IPS-20b (cell line): ENCODE data around the gene USP17L10.
"Not testable (repeated sequence)": the region's sequence is repeated elsewhere in the genome, so short reads cannot be mapped to it uniquely, and the experiment has no call there.

Experiments
- H3K27ac ChIP-seq: one replicate; pipeline ENCODE4 v1.5.1; 2013; ENCODE audit warnings: low read length
- H3K27me3 ChIP-seq: 2 replicates; pipeline ENCODE4 v1.6.1; 2013; ENCODE audit warnings: mild to moderate bottlenecking, low read length, inconsistent platforms; ENCODE audit not compliant: insufficient read depth
- H3K36me3 ChIP-seq: 2 replicates; pipeline ENCODE4 v1.6.1; 2013; ENCODE audit warnings: low read depth, mild to moderate bottlenecking, inconsistent platforms, low read length, moderate library complexity; ENCODE audit not compliant: insufficient read depth
- H3K4me1 ChIP-seq: 2 replicates; pipeline ENCODE4 v1.6.1; 2013; ENCODE audit warnings: mild to moderate bottlenecking, control low read depth, inconsistent platforms, low read length, moderate library complexity; ENCODE audit not compliant: insufficient read depth
- H3K4me3 ChIP-seq: 2 replicates; pipeline ENCODE4 v1.5.1; 2013; ENCODE audit warnings: mild to moderate bottlenecking, low read length, inconsistent platforms
- H3K9ac ChIP-seq: 2 replicates; pipeline ENCODE4 v1.6.1; 2013; ENCODE audit warnings: low read depth, mild to moderate bottlenecking, inconsistent platforms, low read length, moderate library complexity
- H3K9me3 ChIP-seq: 2 replicates; pipeline ENCODE4 v1.6.1; 2013; ENCODE audit warnings: mild to moderate bottlenecking, low read depth, low read length, inconsistent platforms; ENCODE audit not compliant: insufficient read depth

Gene USP17L10, protein sequence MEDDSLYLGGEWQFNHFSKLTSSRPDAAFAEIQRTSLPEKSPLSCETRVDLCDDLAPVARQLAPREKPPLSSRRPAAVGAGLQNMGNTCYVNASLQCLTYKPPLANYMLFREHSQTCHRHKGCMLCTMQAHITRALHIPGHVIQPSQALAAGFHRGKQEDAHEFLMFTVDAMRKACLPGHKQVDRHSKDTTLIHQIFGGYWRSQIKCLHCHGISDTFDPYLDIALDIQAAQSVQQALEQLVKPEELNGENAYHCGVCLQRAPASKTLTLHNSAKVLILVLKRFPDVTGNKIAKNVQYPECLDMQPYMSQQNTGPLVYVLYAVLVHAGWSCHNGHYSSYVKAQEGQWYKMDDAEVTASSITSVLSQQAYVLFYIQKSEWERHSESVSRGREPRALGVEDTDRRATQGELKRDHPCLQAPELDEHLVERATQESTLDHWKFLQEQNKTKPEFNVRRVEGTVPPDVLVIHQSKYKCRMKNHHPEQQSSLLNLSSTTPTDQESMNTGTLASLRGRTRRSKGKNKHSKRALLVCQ

GRCh38 chr4:9210357-9210756, at the start of gene USP17L10:
Gene USP17L10, plus strand, starts transcription at chr4:9210657. Its CDS starts 0 bp downstream, at chr4:9210657.
- not testable (repeated sequence) for H3K4me1 ChIP-seq, H3K27me3 ChIP-seq, H3K9me3 ChIP-seq, H3K27ac ChIP-seq, H3K4me3 ChIP-seq, H3K36me3 ChIP-seq, H3K9ac ChIP-seq

DNA sequence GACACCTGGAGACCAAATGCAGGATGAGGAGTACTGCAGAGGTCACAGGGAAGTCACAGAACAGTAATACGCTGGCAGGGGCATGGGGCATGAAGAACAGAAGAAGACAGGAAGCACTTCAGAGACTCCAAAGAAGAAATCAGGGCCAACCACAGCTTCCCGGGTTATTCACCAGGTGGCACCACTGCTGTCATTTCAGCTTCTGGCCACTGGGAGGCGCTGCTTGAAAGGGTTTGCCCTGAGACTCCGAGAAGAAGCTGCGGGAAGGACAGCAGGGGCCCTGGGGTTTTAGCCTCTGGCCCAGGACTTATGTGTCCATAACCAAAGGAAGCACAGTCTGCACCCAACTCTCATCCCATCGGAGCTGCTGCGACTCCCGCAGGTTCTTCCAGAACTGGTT, 44.5 kb upstream of the USP17L10 start:
- H3K27ac ChIP-seq, H3K36me3 ChIP-seq, H3K4me1 ChIP-seq, H3K9ac ChIP-seq, H3K9me3 ChIP-seq, H3K27me3 ChIP-seq, H3K4me3 ChIP-seq: not testable (repeated sequence)

- H3K27me3 ChIP-seq, H3K27ac ChIP-seq, H3K9me3 ChIP-seq, H3K4me3 ChIP-seq, H3K9ac ChIP-seq, H3K4me1 ChIP-seq, H3K36me3 ChIP-seq: not testable (repeated sequence)
These were observed 40.5 kb upstream of the USP17L10 start, which contains the start of gene FAM90A26 for GRCh38 chr4:9169791-9170459. Gene FAM90A26, plus strand, starts transcription at chr4:9170409. Its CDS starts 2,764 bp downstream, at chr4:9173173.

GRCh38 chr4:9214701-9215100, 4.2 kb downstream of the USP17L10 start:
- H3K4me3 ChIP-seq, H3K27ac ChIP-seq, H3K36me3 ChIP-seq, H3K4me1 ChIP-seq, H3K27me3 ChIP-seq, H3K9ac ChIP-seq, H3K9me3 ChIP-seq: not testable (repeated sequence)

DNA sequence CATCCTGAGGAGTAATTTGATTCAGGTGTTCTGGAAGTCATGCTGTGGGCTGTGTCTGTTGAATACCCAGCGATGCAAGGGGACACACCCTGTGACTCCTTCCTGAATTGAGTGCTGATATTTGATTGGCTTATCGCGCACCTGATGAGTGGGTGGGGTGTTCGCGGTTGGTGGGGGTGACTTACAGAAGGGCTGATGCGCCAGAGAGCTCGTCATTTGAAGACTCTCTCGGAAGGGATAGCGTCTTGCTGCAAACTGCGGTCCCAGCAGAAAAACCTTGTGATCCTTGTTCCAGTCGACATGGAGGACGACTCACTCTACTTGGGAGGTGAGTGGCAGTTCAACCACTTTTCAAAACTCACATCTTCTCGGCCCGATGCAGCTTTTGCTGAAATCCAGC, 4.6 kb downstream of the USP17L10 start, which contains the start of gene USP17L11:
Gene USP17L11, plus strand, starts transcription at position 301 of the 400 bp plus-strand sequence. Its CDS starts 0 bp downstream, at position 301.
- H3K4me3 ChIP-seq, H3K9me3 ChIP-seq, H3K4me1 ChIP-seq, H3K36me3 ChIP-seq, H3K27me3 ChIP-seq, H3K9ac ChIP-seq, H3K27ac ChIP-seq: not testable (repeated sequence)

DNA sequence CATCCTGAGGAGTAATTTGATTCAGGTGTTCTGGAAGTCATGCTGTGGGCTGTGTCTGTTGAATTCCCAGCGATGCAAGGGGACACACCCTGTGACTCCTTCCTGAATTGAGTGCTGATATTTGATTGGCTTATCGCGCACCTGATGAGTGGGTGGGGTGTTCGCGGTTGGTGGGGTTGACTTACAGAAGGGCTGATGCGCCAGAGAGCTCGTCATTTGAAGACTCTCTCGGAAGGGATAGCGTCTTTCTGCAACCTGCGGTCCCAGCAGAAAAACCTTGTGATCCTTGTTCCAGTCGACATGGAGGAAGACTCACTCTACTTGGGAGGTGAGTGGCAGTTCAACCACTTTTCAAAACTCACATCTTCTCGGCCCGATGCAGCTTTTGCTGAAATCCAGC, 9.4 kb downstream of the USP17L10 start, which contains the start of gene USP17L12:
Gene USP17L12, plus strand, starts transcription at position 301 of the 400 bp plus-strand sequence. Its CDS starts 0 bp downstream, at position 301.
- H3K36me3 ChIP-seq, H3K4me1 ChIP-seq, H3K9me3 ChIP-seq, H3K4me3 ChIP-seq, H3K9ac ChIP-seq, H3K27ac ChIP-seq, H3K27me3 ChIP-seq: not testable (repeated sequence)

- H3K27me3 ChIP-seq: not testable (repeated sequence)
These were observed 14.1 kb downstream of the USP17L10 start, which contains the start of gene USP17L13 for GRCh38 chr4:9224596-9224995. Gene USP17L13, plus strand, starts transcription at chr4:9224896. Its CDS starts 0 bp downstream, at chr4:9224896.

GRCh38 chr4:9230249-9230648, 19.8 kb downstream of the USP17L10 start:
- not testable (repeated sequence) for H3K9me3 ChIP-seq, H3K27ac ChIP-seq, H3K9ac ChIP-seq, H3K27me3 ChIP-seq, H3K4me1 ChIP-seq, H3K36me3 ChIP-seq, H3K4me3 ChIP-seq

More at GRCh38 chr4:9224596-9224995, 14.1 kb downstream of the USP17L10 start, which contains the start of gene USP17L13:
- H3K4me3 ChIP-seq, H3K4me1 ChIP-seq, H3K27ac ChIP-seq, H3K36me3 ChIP-seq, H3K9ac ChIP-seq, H3K9me3 ChIP-seq: not testable (repeated sequence)

DNA sequence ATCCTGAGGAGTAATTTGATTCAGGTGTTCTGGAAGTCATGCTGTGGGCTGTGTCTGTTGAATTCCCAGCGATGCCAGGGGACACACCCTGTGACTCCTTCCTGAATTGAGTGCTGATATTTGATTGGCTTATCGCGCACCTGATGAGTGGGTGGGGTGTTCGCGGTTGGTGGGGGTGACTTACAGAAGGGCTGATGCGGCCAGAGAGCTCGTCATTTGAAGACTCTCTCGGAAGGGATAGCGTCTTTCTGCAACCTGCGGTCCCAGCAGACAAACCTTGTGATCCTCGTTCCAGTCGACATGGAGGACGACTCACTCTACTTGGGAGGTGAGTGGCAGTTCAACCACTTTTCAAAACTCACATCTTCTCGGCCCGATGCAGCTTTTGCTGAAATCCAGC, 23.6 kb downstream of the USP17L10 start, which contains the start of gene USP17L15:
Gene USP17L15, plus strand, starts transcription at position 301 of the 400 bp plus-strand sequence. Its CDS starts 0 bp downstream, at position 301.
- H3K9ac ChIP-seq, H3K27me3 ChIP-seq, H3K4me1 ChIP-seq, H3K27ac ChIP-seq, H3K4me3 ChIP-seq, H3K36me3 ChIP-seq, H3K9me3 ChIP-seq: not testable (repeated sequence)

GRCh38 chr4:9238461-9238860, 28.0 kb downstream of the USP17L10 start:
- not testable (repeated sequence) for H3K9ac ChIP-seq, H3K36me3 ChIP-seq, H3K9me3 ChIP-seq, H3K27ac ChIP-seq, H3K4me3 ChIP-seq, H3K4me1 ChIP-seq, H3K27me3 ChIP-seq

GRCh38 chr4:9243579-9243978, 33.1 kb downstream of the USP17L10 start, which contains the start of gene USP17L17:
Gene USP17L17, plus strand, starts transcription at chr4:9243879. Its CDS starts 0 bp downstream, at chr4:9243879.
- not testable (repeated sequence) for H3K36me3 ChIP-seq, H3K27me3 ChIP-seq, H3K4me3 ChIP-seq, H3K4me1 ChIP-seq, H3K9me3 ChIP-seq, H3K27ac ChIP-seq, H3K9ac ChIP-seq
